OCI-LY7 (cell line): ENCODE measurements around the gene INSL3. TPM values are rescaled to one million over a fixed set of nuclear protein-coding genes. Genes with fewer than 3 reads are reported as not detected.

Source experiments
- BruUV-seq: library from RNA; stranded (reverse); fragments of 400-500 nt; replicated peaks from 2 replicates; lab custom pipeline; 2021; lab: Mats Ljungman, UMichigan
- CTCF ChIA-PET: fragments of 300-600 bp; sonication (Branson Sonifier 250); formaldehyde crosslinking; loops from one replicate; lab custom pipeline; 2022; ENCODE audit warnings: antibody characterized with exemption; ENCODE audit not compliant: unreplicated experiment; lab: Charles Lee
- POLR2A ChIA-PET: fragments of 300-600 bp; sonication (Branson Sonifier 250); formaldehyde crosslinking; loops from one replicate; lab custom pipeline; 2022; ENCODE audit warnings: antibody characterized with exemption; lab: Charles Lee
- DNase-seq: peaks from one replicate; pipeline ENCODE4 v3.0.0-alpha.2; 2015; ENCODE audit warnings: low spot score
- H2AFZ ChIP-seq: fragments of 200-600 bp; sonication (generic), shearing (Covaris generic); 2 replicates; pipeline ENCODE4 v1.6.1; 2014; ENCODE audit warnings: mild to moderate bottlenecking, antibody characterized with exemption, low read length, moderate library complexity
- H3K27ac ChIP-seq: fragments of 200-600 bp; sonication (generic); 2 replicates; pipeline ENCODE4 v1.5.1; 2014; ENCODE audit warnings: mixed run types, low read depth, mild to moderate bottlenecking, moderate library complexity, low read length, inconsistent platforms; ENCODE audit not compliant: poor library complexity, severe bottlenecking
- H3K36me3 ChIP-seq: fragments of 200-600 bp; sonication (generic); 2 replicates; pipeline ENCODE4 v1.6.1; 2014; ENCODE audit warnings: mild to moderate bottlenecking, antibody characterized with exemption, low read length, moderate library complexity, mixed read lengths; ENCODE audit not compliant: insufficient read depth
- H3K4me1 ChIP-seq: fragments of 200-600 bp; sonication (generic); 2 replicates; pipeline ENCODE4 v1.5.1; 2014; ENCODE audit warnings: mild to moderate bottlenecking, low read length; ENCODE audit not compliant: insufficient read depth, poor library complexity, severe bottlenecking
- H3K4me2 ChIP-seq: fragments of 200-600 bp; sonication (generic); 2 replicates; pipeline ENCODE4 v1.6.1; 2014; ENCODE audit warnings: mild to moderate bottlenecking, low read length
- H3K4me3 ChIP-seq: fragments of 200-600 bp; sonication (generic); 2 replicates; pipeline ENCODE4 v1.5.1; 2014; ENCODE audit warnings: mild to moderate bottlenecking, low read depth, low read length; ENCODE audit not compliant: poor library complexity, severe bottlenecking
- H3K79me2 ChIP-seq: fragments of 200-600 bp; sonication (generic); 2 replicates; pipeline ENCODE4 v1.6.1; 2016; ENCODE audit warnings: low read depth, mild to moderate bottlenecking, low read length, moderate library complexity, mixed read lengths; ENCODE audit not compliant: insufficient read depth
- H3K9me2 ChIP-seq: fragments of 200-600 bp; sonication (generic); 2 replicates; pipeline ENCODE4 v1.6.1; 2016; ENCODE audit warnings: mild to moderate bottlenecking, low read length, mixed read lengths; ENCODE audit not compliant: insufficient read depth
- H3K9me3 ChIP-seq: fragments of 200-600 bp; sonication (generic); 2 replicates; pipeline ENCODE4 v1.6.1; 2014; ENCODE audit warnings: mild to moderate bottlenecking, mixed run types, low read length, mixed read lengths
- H4K20me1 ChIP-seq: fragments of 200-600 bp; sonication (generic); 2 replicates; pipeline ENCODE4 v1.6.1; 2014; ENCODE audit warnings: mild to moderate bottlenecking, antibody characterized with exemption, low read length, moderate library complexity, mixed read lengths; ENCODE audit not compliant: insufficient read depth
- CTCF ChIP-seq: fragments of 200-600 bp; sonication (generic); conservative IDR thresholded peaks from 2 replicates; pipeline ENCODE4 v1.5.1; 2014; ENCODE audit warnings: mild to moderate bottlenecking, antibody characterized with exemption, low read length, moderate library complexity, mixed read lengths
- EZH2phosphoT487 ChIP-seq: fragments of 200-600 bp; sonication (generic); IDR thresholded peaks from 2 replicates; pipeline ENCODE4 v1.6.1; 2018; ENCODE audit warnings: low read depth, borderline replicate concordance, mild to moderate bottlenecking, mixed run types, antibody characterized with exemption, low read length, moderate library complexity, mixed read lengths
- intact Hi-C: fragments of 100-400 bp; cut with micrococcal nuclease; formaldehyde crosslinking; loops from one replicate; pipeline ENCODE4 v1.10.0; 2022; ENCODE audit not compliant: unreplicated experiment
- total RNA-seq, 2 experiments: library from RNA; depleted of rRNA in 1 of 2; stranded (reverse); fragments of >200 nt in 1 of 2; shearing (Covaris generic) in 1 of 2; gene quantifications; 2 replicates each; pipeline ENCODE4 v1.2.3, GENCODE V29; 2014 to 2022

Gene INSL3
- total RNA-seq, 2 experiments from 2014 or later = 0.25 to 0.38 TPM

GRCh38 chr19:17866964-17867486 lies 45.7 kb upstream of the INSL3 start:
- no TSS peak for BruUV-seq
- H3K9me2 ChIP-seq = no peaks in the 10 kb centered on the region
- H2AFZ ChIP-seq = no peak overlapping the region
- intact Hi-C loops = no loop called here
- peaks cover 4% of the 10 kb centered on the region for H4K20me1 ChIP-seq
- no peaks in the 10 kb centered on the region for H3K9me3 ChIP-seq
- H3K36me3 ChIP-seq = peaks cover 34% of the 10 kb centered on the region
- POLR2A ChIA-PET = no interaction called here
- H3K4me2 ChIP-seq = no peak overlapping the region
- H3K4me3 ChIP-seq = no peak overlapping the region
- H3K4me1 ChIP-seq = peaks cover 21% of the 10 kb centered on the region
- DNase-seq = no peak
- TF ChIP-seq CTCF (no peak), EZH2phosphoT487 (no peak)
- H3K79me2 ChIP-seq = peaks cover 5% of the 10 kb centered on the region; the same call in 1 of the 2 replicates
- CTCF ChIA-PET = no interaction called here
- no peak overlapping the region for H3K27ac ChIP-seq

GRCh38 chr19:17866312-17866963 lies 45.1 kb upstream of the INSL3 start:
- H3K36me3 ChIP-seq = peaks cover 40% of the 10 kb centered on the region
- no peak overlapping the region for H3K27ac ChIP-seq
- peaks cover 27% of the 10 kb centered on the region for H3K4me1 ChIP-seq
- no TSS peak for BruUV-seq
- no peak for TF ChIP-seq CTCF
- TF ChIP-seq EZH2phosphoT487 = no peak
- H3K9me3 ChIP-seq = no peaks in the 10 kb centered on the region
- peaks cover 10% of the 10 kb centered on the region for H4K20me1 ChIP-seq
- intact Hi-C loops = no loop called here
- no peaks in the 10 kb centered on the region for H3K9me2 ChIP-seq
- POLR2A ChIA-PET = interaction anchor here (0.6 kb wide), 2 partner anchors 71 to 162 kb away, joined by 5 to 6 read pairs; no protein-coding TSS in a partner anchor
- no peak for DNase-seq
- no peak overlapping the region for H3K4me3 ChIP-seq
- H3K79me2 ChIP-seq = peaks cover 11% of the 10 kb centered on the region
- CTCF ChIA-PET = no interaction called here
- H3K4me2 ChIP-seq = no peak overlapping the region
- H2AFZ ChIP-seq = no peak overlapping the region
